Endothelial cell of umbilical vein (primary cell): ENCODE measurements around the gene SBF1. TPM values are rescaled to one million over a fixed set of nuclear protein-coding genes. Genes with fewer than 3 reads are reported as not detected.
A peak's percentile ranks its signal among the peaks of the same experiment; 100 is the strongest.

Source experiments
- BruUV-seq: library from RNA; stranded (reverse); fragments of 400-500 nt; replicated peaks from 2 replicates; lab custom pipeline; 2021; lab: Mats Ljungman, UMichigan
- CTCF ChIA-PET: fragments of 300-600, 350-600 bp; sonication (Branson Sonifier 250); formaldehyde crosslinking; loops from one replicate; lab custom pipeline; 2021; ENCODE audit warnings: antibody characterized with exemption, inconsistent platforms; lab: Charles Lee
- POLR2A ChIA-PET: fragments of 300-600, 350-600 bp; sonication (Branson Sonifier 250); formaldehyde crosslinking; loops from one replicate; lab custom pipeline; 2021; ENCODE audit warnings: antibody characterized with exemption, inconsistent platforms; lab: Charles Lee
- DNase-seq: peaks from one replicate; pipeline ENCODE4 v3.0.0-alpha.2; 2011; ENCODE audit warnings: low read depth, low spot score
- FAIRE-seq: peaks from 2 replicates; lab custom pipeline; 2011; peaks lifted over from hg19 to GRCh38; lab: Jason Lieb, UNC
- H2AFZ ChIP-seq: 2 replicates; pipeline ENCODE4 v1.6.0; 2012; ENCODE audit warnings: low read depth, low read length, control low read depth, inconsistent platforms
- H3K27ac ChIP-seq: 2 replicates; pipeline ENCODE4 v1.5.1; 2011; ENCODE audit warnings: low read depth, mild to moderate bottlenecking, control low read depth, low read length, moderate library complexity; ENCODE audit not compliant: insufficient read depth
- H3K27me3 ChIP-seq, 2 experiments: 2 replicates each; pipeline versions ENCODE4 v1.6.0 to v1.6.1; 2011; ENCODE audit warnings: low read length in 2 of 2, mixed read lengths in 1 of 2; ENCODE audit not compliant: control insufficient read depth in 2 of 2, insufficient read depth in 2 of 2
- H3K36me3 ChIP-seq, 2 experiments: 2 replicates in 1 of 2; 3 replicates in 1 of 2; pipeline ENCODE4 v1.5.1; 2011; ENCODE audit warnings: low read length in 2 of 2, mild to moderate bottlenecking in 1 of 2, moderate library complexity in 1 of 2; ENCODE audit not compliant: control insufficient read depth in 2 of 2, insufficient read depth in 2 of 2; ENCODE audit errors: extremely low read depth in 1 of 2
- H3K4me1 ChIP-seq: 3 replicates; pipeline ENCODE4 v1.5.1; 2011; ENCODE audit warnings: mild to moderate bottlenecking, low read length; ENCODE audit not compliant: control insufficient read depth, insufficient read depth; ENCODE audit errors: extremely low read depth
- H3K4me2 ChIP-seq: 2 replicates; pipeline ENCODE4 v1.6.1; 2011; ENCODE audit warnings: low read length, control low read depth, mixed read lengths; ENCODE audit not compliant: insufficient read depth
- H3K4me3 ChIP-seq, 3 experiments: fragments of 200-600 bp in 1 of 3; sonication (generic), shearing (Covaris generic) in 1 of 3; replicated peaks in 1 of 3; 2 replicates each; pipeline ENCODE4 v1.5.1; 2011 to 2016; ENCODE audit warnings: control low read depth in 3 of 3, low read length in 3 of 3, mild to moderate bottlenecking in 2 of 3, inconsistent platforms in 1 of 3, low read depth in 1 of 3, moderate library complexity in 1 of 3; ENCODE audit not compliant: insufficient read depth in 1 of 3
- H3K79me2 ChIP-seq: 2 replicates; pipeline ENCODE4 v1.6.0; 2012; ENCODE audit warnings: low read length, inconsistent platforms; ENCODE audit not compliant: control insufficient read depth, insufficient read depth
- H3K9ac ChIP-seq: replicated peaks from 2 replicates; pipeline ENCODE3; 2011; ENCODE audit warnings: low read length, control low read depth; ENCODE audit not compliant: insufficient read depth; ENCODE audit errors: extremely low read depth
- H3K9me1 ChIP-seq: replicated peaks from 3 replicates; pipeline ENCODE4 v1.6.0; 2011; ENCODE audit warnings: mild to moderate bottlenecking, low read length; ENCODE audit not compliant: control insufficient read depth, insufficient read depth; ENCODE audit errors: extremely low read depth
- H3K9me3 ChIP-seq: replicated peaks from 2 replicates; pipeline ENCODE4 v1.5.1; 2012; ENCODE audit warnings: low read length, inconsistent platforms; ENCODE audit not compliant: control insufficient read depth, insufficient read depth
- H4K20me1 ChIP-seq: replicated peaks from 2 replicates; pipeline ENCODE3; 2011; ENCODE audit warnings: mild to moderate bottlenecking, low read length; ENCODE audit not compliant: control insufficient read depth, insufficient read depth; ENCODE audit errors: extremely low read depth
- CTCF ChIP-seq, 2 donors: IDR thresholded peaks; 1 replicate in 1 of 2; 2 replicates in 1 of 2; pipeline ENCODE4 v1.5.1; 2011; ENCODE audit warnings: low read length in 2 of 2, mild to moderate bottlenecking in 2 of 2, moderate library complexity in 2 of 2, control low read depth in 1 of 2, inconsistent platforms in 1 of 2, low read depth in 1 of 2; ENCODE audit not compliant: insufficient read depth in 1 of 2; ENCODE audit errors: extremely low read depth in 1 of 2
- EZH2 ChIP-seq: IDR thresholded peaks from 2 replicates; pipeline ENCODE4 v1.6.1; 2012; ENCODE audit warnings: borderline replicate concordance, low read depth, mild to moderate bottlenecking, moderate library complexity, low read length, inconsistent platforms; ENCODE audit not compliant: severe bottlenecking
- FOS ChIP-seq: IDR thresholded peaks from 2 replicates; pipeline ENCODE4 v1.6.1; 2011; ENCODE audit warnings: mild to moderate bottlenecking, low read length, moderate library complexity, borderline replicate concordance; ENCODE audit not compliant: insufficient read depth
- GATA2 ChIP-seq: IDR thresholded peaks from 2 replicates; pipeline ENCODE4 v1.7.0; 2011; ENCODE audit warnings: low read depth, mild to moderate bottlenecking, moderate library complexity, mixed read lengths, low read length; ENCODE audit not compliant: insufficient read length, insufficient read depth
- JUN ChIP-seq: IDR thresholded peaks from 2 replicates; pipeline ENCODE4 v1.6.1; 2011; ENCODE audit warnings: borderline replicate concordance, low read depth; ENCODE audit not compliant: insufficient read length, insufficient read depth
- MYC ChIP-seq: IDR thresholded peaks from one replicate; pipeline ENCODE4 v1.6.1; 2011; ENCODE audit warnings: mild to moderate bottlenecking, low read depth, low read length
- POLR2A ChIP-seq: IDR thresholded peaks from 2 replicates; pipeline ENCODE4 v1.6.1; 2012; ENCODE audit warnings: low read depth, mild to moderate bottlenecking, control low read depth, low read length
- POLR2AphosphoS5 ChIP-seq: IDR thresholded peaks from 2 replicates; pipeline ENCODE4 v1.6.1; 2012; ENCODE audit warnings: low read depth, mild to moderate bottlenecking, control low read depth, low read length, moderate library complexity; ENCODE audit not compliant: insufficient read depth
- dilution Hi-C: fragments of 300-500 bp; cut with MboI; formaldehyde crosslinking; loops from one replicate; pipeline ENCODE4 v1.15.0; 2019; ENCODE audit warnings: low sequenced_read_pairs; ENCODE audit not compliant: extremely low pct_ligation_motif_present
- intact Hi-C: fragments of 100-400 bp; cut with micrococcal nuclease; formaldehyde crosslinking; loops from one replicate; pipeline ENCODE4 v1.10.0; 2022
- polyA plus RNA-seq, 4 experiments: library from polyadenylated mRNA; depleted of rRNA in 3 of 4; stranded (reverse) in 3 of 4; unstranded in 1 of 4; fragments of >200 nt; gene quantifications; 2 replicates each; pipeline versions ENCODE4 v1.2.1 to v1.2.3, GENCODE V29; 2011 to 2012; ENCODE audit warnings: missing spikeins in 1 of 4
- total RNA-seq: library from RNA; stranded (reverse); gene quantifications from 2 replicates; pipeline ENCODE4 v1.2.3, GENCODE V29; 2021

The SBF1 gene
- total and polyA plus RNA-seq, 2 donors (not counting 3 experiments of a cell fraction or from before 2014, with no cell fraction given) = 36.3 to 68.6 TPM

DNA sequence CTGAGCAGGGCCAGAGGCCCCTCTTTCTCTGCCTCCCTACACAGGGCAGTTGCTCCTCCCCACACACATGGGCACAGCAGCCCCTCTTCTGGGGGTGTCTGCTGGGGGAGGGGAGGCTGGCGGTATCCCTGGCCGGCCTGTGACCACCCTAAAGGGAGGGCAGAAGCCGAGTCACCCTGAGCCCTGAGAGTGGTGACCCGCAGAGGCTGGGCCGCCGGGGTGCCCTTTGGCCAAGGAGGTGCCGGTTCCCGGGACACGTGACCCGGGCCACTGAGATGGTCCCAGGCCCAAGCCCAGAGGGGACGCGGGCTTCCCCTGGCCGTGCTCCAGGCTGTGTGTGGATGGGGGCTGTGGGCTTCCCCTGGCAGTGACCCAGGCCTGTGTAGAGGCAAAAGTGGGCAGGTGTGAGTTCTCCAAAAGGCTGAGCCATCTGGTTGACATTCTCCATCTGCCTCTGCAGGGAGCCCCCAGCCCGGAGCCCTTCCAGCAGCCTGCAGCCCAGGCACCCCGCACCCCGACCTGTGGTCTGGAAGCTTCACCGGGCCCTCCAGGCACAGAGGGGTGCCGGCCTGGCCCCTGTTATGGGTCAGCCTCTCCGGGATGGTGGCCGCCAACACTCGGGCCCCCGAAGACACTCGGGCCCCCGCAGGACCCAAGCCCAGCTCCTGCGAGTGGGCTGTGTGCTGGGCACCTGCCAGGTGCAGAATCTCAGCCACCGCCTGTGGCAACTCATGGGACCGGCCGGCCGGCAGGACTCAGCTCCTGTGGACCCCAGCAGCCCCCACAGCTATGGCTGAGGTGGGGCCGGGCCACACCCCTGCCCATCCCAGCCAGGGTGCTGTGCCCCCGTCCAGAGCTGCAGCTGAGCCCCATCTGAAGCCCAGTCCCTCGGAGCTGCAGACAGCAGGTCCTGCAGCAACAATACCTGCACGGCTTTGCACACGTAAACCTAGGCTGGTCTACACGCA lies 7.6 kb upstream of the SBF1 start:
- no peaks in the 10 kb centered on the region for H3K36me3 ChIP-seq
- H2AFZ ChIP-seq = peak overlapping the region; percentile 36
- FAIRE-seq (no peak), DNase-seq (no peak)
- no peaks in the 10 kb centered on the region for H3K4me1 ChIP-seq
- H4K20me1 ChIP-seq = no peaks in the 10 kb centered on the region
- H3K27me3 ChIP-seq = peaks cover 10 to 22% of the 10 kb centered on the region in 2 experiments
- intact Hi-C loops (no loop called here), dilution Hi-C loops (no loop called here)
- no peak overlapping the region for H3K9ac ChIP-seq
- H3K4me3 ChIP-seq = no peak overlapping the region
- CTCF ChIA-PET = interaction anchor here (0.5 kb wide), 1 partner anchor 117 kb away, joined by 3 read pairs; no protein-coding TSS in a partner anchor
- TF ChIP-seq POLR2A (no peak), FOS (no peak), MYC (no peak), POLR2AphosphoS5 (no peak), EZH2 (no peak), GATA2 (no peak), JUN (no peak), CTCF (IDR thresholded peaks at IDR 0.05; ENCODE audit: extremely low read depth in 1 of 2, insufficient read depth in 1 of 2, low read depth in 1 of 2, low read length in 2 of 2) (no peak)
- POLR2A ChIA-PET = no interaction called here
- H3K9me3 ChIP-seq = no peaks in the 10 kb centered on the region
- BruUV-seq = no TSS peak
- no peak overlapping the region for H3K4me2 ChIP-seq
- no peaks in the 10 kb centered on the region for H3K79me2 ChIP-seq
- no peak overlapping the region for H3K27ac ChIP-seq
- H3K9me1 ChIP-seq = no peaks in the 10 kb centered on the region
